GM23338 (cell line): ENCODE data around the gene ENOX2.

Source experiments
- CTCF ChIP-seq, 2 experiments: fragments of 200-600 bp in 1 of 2; sonication (generic) in 1 of 2; conservative IDR thresholded peaks; 2 replicates each; pipeline versions ENCODE4 v1.5.1 to v1.6.1; 2016 to 2017; ENCODE audit warnings: antibody characterized with exemption in 2 of 2, low read depth in 2 of 2, mild to moderate bottlenecking in 2 of 2, moderate library complexity in 1 of 2
- POLR2AphosphoS5 ChIP-seq: IDR thresholded peaks from 2 replicates; pipeline ENCODE4 v1.6.1; 2016; ENCODE audit warnings: antibody characterized with exemption, low read depth

- TF ChIP-seq CTCF (conservative IDR thresholded peaks at IDR 0.05; ENCODE audit: low read depth in 2 of 2), result no peak
- TF ChIP-seq POLR2AphosphoS5, result no peak
These were observed 197.4 kb downstream of the ENOX2 start for GRCh38 chrX:130705591-130705990.
